ENCODE results near the gene TRIM28. TPM values are rescaled to one million over a fixed set of nuclear protein-coding genes. Genes with fewer than 3 reads are reported as not detected.

The TRIM28 gene
- total and polyA plus RNA-seq, 9 of the 15 experiments (the other 6 are each of a cell fraction or from before 2014, with no cell fraction given), result 12.1 to 797 (median 490) TPM

DNA sequence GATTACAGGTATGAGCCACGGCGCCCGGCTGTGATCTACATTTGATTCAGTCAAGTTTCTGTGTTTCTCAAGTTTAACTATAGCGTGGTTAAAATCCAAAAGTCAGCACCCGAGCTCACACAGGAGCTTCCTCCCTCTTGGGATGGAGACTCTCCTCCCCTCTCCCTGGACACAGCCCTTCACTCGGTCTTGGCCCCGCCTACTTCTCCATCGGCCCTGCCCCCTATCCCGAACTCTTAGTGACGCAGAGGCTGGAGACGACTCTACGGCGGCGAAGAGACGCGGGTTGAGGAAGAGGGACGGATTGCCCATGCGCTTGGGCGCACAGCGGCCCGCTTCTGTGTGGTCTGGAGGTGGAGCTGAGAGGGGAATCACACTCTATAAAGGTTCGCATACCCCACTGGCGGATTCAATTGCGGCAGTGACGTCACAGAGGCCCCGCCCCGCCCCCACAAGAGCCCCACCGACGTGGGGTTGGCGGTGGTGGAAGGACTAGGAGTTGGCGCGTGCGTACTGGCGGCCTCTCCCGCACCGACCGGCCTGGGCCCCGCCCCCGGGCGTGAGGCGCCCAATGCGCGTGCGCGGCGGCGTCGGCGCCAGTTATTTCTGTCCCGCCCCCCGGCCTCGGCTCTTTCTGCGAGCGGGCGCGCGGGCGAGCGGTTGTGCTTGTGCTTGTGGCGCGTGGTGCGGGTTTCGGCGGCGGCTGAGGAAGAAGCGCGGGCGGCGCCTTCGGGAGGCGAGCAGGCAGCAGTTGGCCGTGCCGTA is at the start of gene TRIM28 (continued):
- TF ChIP-seq NONO (IDR thresholded peaks at IDR 0.05; ENCODE audit: low read depth in 2 of 2, low read length in 1 of 2) (peak; percentile 89 to 99), ZNF79 (CRISPR knock-in tag; IDR thresholded peaks at IDR 0.05; ENCODE audit: low read depth) (no peak), ATF1 (CRISPR knock-in tag; IDR thresholded peaks at IDR 0.05) (peak; percentile 35; the same call in 1 of the 2 replicates), ATF1 (tag; IDR thresholded peaks at IDR 0.05) (peak; percentile 99), CREM (IDR thresholded peaks at IDR 0.05; ENCODE audit: low read depth) (peak; percentile 95), NFE2 (IDR thresholded peaks at IDR 0.05; ENCODE audit: low read depth) (no peak), MEF2A (IDR thresholded peaks at IDR 0.05; ENCODE audit: control insufficient read depth, low read depth, low read length) (no peak), PHF20 (IDR thresholded peaks at IDR 0.05; ENCODE audit: partially characterized antibody) (no peak), ZZZ3 (IDR thresholded peaks at IDR 0.05) (no peak), CHD1 (IDR thresholded peaks at IDR 0.05; ENCODE audit: low read length) (no peak), LARP7 (IDR thresholded peaks at IDR 0.05) (no peak), XRCC5 (IDR thresholded peaks at IDR 0.05; ENCODE audit: low read depth, low read length) (no peak), MAFK (IDR thresholded peaks at IDR 0.05; ENCODE audit: low read length) (no peak), EZH2 (IDR thresholded peaks at IDR 0.05; ENCODE audit: borderline replicate concordance, low read depth, low read length) (no peak), ZNF232 (CRISPR knock-in tag; IDR thresholded peaks at IDR 0.05) (0 out of 2 replicates have a peak, but pooled peaks have one; percentile 12), RBM17 (IDR thresholded peaks at IDR 0.05; ENCODE audit: borderline replicate concordance, low read depth, low read length) (no peak), ZNF253 (CRISPR knock-in tag; conservative IDR thresholded peaks at IDR 0.05) (no peak)
- TF ChIP-seq, protein P1, sequence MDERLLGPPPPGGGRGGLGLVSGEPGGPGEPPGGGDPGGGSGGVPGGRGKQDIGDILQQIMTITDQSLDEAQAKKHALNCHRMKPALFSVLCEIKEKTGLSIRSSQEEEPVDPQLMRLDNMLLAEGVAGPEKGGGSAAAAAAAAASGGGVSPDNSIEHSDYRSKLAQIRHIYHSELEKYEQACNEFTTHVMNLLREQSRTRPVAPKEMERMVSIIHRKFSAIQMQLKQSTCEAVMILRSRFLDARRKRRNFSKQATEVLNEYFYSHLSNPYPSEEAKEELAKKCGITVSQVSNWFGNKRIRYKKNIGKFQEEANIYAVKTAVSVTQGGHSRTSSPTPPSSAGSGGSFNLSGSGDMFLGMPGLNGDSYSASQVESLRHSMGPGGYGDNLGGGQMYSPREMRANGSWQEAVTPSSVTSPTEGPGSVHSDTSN (CRISPR knock-in tag; IDR thresholded peaks at IDR 0.05; ENCODE audit: low read depth), result no peak
- TF ChIP-seq, protein P1 (tag; conservative IDR thresholded peaks at IDR 0.05; ENCODE audit: low read depth), result no peak
- TF ChIP-seq, protein P2, sequence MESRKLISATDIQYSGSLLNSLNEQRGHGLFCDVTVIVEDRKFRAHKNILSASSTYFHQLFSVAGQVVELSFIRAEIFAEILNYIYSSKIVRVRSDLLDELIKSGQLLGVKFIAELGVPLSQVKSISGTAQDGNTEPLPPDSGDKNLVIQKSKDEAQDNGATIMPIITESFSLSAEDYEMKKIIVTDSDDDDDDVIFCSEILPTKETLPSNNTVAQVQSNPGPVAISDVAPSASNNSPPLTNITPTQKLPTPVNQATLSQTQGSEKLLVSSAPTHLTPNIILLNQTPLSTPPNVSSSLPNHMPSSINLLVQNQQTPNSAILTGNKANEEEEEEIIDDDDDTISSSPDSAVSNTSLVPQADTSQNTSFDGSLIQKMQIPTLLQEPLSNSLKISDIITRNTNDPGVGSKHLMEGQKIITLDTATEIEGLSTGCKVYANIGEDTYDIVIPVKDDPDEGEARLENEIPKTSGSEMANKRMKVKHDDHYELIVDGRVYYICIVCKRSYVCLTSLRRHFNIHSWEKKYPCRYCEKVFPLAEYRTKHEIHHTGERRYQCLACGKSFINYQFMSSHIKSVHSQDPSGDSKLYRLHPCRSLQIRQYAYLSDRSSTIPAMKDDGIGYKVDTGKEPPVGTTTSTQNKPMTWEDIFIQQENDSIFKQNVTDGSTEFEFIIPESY (CRISPR knock-in tag; IDR thresholded peaks at IDR 0.05), result peak; percentile 50; the same call in 1 of the 2 replicates
- TF ChIP-seq, protein P3, sequence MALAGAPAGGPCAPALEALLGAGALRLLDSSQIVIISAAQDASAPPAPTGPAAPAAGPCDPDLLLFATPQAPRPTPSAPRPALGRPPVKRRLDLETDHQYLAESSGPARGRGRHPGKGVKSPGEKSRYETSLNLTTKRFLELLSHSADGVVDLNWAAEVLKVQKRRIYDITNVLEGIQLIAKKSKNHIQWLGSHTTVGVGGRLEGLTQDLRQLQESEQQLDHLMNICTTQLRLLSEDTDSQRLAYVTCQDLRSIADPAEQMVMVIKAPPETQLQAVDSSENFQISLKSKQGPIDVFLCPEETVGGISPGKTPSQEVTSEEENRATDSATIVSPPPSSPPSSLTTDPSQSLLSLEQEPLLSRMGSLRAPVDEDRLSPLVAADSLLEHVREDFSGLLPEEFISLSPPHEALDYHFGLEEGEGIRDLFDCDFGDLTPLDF (CRISPR knock-in tag; IDR thresholded peaks at IDR 0.05), result peak; percentile 61; the same call in 1 of the 2 replicates
- TF ChIP-seq, protein P4, sequence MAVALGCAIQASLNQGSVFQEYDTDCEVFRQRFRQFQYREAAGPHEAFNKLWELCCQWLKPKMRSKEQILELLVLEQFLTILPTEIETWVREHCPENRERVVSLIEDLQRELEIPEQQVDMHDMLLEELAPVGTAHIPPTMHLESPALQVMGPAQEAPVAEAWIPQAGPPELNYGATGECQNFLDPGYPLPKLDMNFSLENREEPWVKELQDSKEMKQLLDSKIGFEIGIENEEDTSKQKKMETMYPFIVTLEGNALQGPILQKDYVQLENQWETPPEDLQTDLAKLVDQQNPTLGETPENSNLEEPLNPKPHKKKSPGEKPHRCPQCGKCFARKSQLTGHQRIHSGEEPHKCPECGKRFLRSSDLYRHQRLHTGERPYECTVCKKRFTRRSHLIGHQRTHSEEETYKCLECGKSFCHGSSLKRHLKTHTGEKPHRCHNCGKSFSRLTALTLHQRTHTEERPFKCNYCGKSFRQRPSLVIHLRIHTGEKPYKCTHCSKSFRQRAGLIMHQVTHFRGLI (CRISPR knock-in tag; IDR thresholded peaks at IDR 0.05), result no peak

Data from K562 (cell line).